WTC11 (cell line): Measurements from ENCODE around the gene EP400.

Experiments
- ATF3 ChIP-seq: sonication (generic); formaldehyde crosslinking; conservative IDR thresholded peaks from 2 replicates; pipeline ENCODE4 v1.8.1; 2022; ENCODE audit warnings: mild to moderate bottlenecking, missing genetic modification reagents
- TEAD4 ChIP-seq: sonication (generic); formaldehyde crosslinking; IDR thresholded peaks from 2 replicates; pipeline ENCODE4 v1.8.0; 2022; ENCODE audit warnings: mild to moderate bottlenecking, missing genetic modification reagents
- TF ChIP-seq, protein P1 (sequence below): fragments of 200-600 bp; IDR thresholded peaks from 2 replicates; pipeline ENCODE4 v1.8.0; 2022; ENCODE audit warnings: antibody characterized with exemption
- TF ChIP-seq, protein P2 (sequence below): sonication (generic); formaldehyde crosslinking; IDR thresholded peaks from 2 replicates; pipeline ENCODE4 v1.8.1; 2022; ENCODE audit warnings: mild to moderate bottlenecking, moderate library complexity, missing genetic modification reagents

- TF ChIP-seq, protein P1, sequence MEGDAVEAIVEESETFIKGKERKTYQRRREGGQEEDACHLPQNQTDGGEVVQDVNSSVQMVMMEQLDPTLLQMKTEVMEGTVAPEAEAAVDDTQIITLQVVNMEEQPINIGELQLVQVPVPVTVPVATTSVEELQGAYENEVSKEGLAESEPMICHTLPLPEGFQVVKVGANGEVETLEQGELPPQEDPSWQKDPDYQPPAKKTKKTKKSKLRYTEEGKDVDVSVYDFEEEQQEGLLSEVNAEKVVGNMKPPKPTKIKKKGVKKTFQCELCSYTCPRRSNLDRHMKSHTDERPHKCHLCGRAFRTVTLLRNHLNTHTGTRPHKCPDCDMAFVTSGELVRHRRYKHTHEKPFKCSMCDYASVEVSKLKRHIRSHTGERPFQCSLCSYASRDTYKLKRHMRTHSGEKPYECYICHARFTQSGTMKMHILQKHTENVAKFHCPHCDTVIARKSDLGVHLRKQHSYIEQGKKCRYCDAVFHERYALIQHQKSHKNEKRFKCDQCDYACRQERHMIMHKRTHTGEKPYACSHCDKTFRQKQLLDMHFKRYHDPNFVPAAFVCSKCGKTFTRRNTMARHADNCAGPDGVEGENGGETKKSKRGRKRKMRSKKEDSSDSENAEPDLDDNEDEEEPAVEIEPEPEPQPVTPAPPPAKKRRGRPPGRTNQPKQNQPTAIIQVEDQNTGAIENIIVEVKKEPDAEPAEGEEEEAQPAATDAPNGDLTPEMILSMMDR = no peak
- TF ChIP-seq ATF3 (no peak), TEAD4 (CRISPR knock-in tag) (no peak)
- TF ChIP-seq, protein P2, sequence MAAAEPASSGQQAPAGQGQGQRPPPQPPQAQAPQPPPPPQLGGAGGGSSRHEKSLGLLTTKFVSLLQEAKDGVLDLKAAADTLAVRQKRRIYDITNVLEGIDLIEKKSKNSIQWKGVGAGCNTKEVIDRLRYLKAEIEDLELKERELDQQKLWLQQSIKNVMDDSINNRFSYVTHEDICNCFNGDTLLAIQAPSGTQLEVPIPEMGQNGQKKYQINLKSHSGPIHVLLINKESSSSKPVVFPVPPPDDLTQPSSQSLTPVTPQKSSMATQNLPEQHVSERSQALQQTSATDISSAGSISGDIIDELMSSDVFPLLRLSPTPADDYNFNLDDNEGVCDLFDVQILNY = no peak
These were observed 176.0 kb downstream of the EP400 start for GRCh38 chr12:132125736-132126135.
